Activated T-cell treated with anti-CD3 and anti-CD28 coated beads, Interleukin-2, amount 50 U/mL, for 4 hours (primary cell): Measurements from ENCODE around the gene CALN1. TPM values are rescaled to one million over a fixed set of nuclear protein-coding genes. Genes with fewer than 3 reads are reported as not detected.

Source experiments
- ATAC-seq, 2 donors: fragments of 200-7000 bp; cut with Tn5 transposase; one replicate each; pipeline ENCODE4 v1.10.0; 2021
- DNase-seq: peaks from one replicate; pipeline ENCODE4 v3.0.0-alpha.2; 2020
- H3K27me3 Mint-ChIP-seq: one replicate; pipeline ENCODE4 v1.8.0; 2021; ENCODE audit warnings: low read depth, mixed read lengths
- H3K36me3 Mint-ChIP-seq: one replicate; pipeline ENCODE4 v1.8.0; 2022; ENCODE audit warnings: mixed read lengths; ENCODE audit not compliant: insufficient read depth
- H3K4me1 Mint-ChIP-seq: one replicate; pipeline ENCODE4 v1.8.0; 2021; ENCODE audit warnings: low read depth, mixed read lengths
- H3K4me3 Mint-ChIP-seq: one replicate; pipeline ENCODE4 v1.8.0; 2021; ENCODE audit warnings: mild to moderate bottlenecking, moderate library complexity, mixed read lengths
- H3K9me3 Mint-ChIP-seq: one replicate; pipeline ENCODE4 v1.8.0; 2021; ENCODE audit warnings: mixed read lengths
- total RNA-seq, 3 donors: library from RNA; stranded (reverse); gene quantifications; one replicate each; pipeline ENCODE4 v1.2.1, GENCODE V29; 2021

Gene CALN1
- total RNA-seq, 3 donors from 2014 or later: 0.03 to 0.30 (median 0.10) TPM

- H3K27me3 Mint-ChIP-seq: no peaks in the 10 kb centered on the region
- H3K36me3 Mint-ChIP-seq: no peaks in the 10 kb centered on the region
- peaks cover 4% of the 10 kb centered on the region for H3K9me3 Mint-ChIP-seq
- no peaks in the 10 kb centered on the region for H3K4me1 Mint-ChIP-seq
- DNase-seq (no peak), ATAC-seq (no peak)
- no peak overlapping the region for H3K4me3 Mint-ChIP-seq
Measured at GRCh38 chr7:72435366-72435765, 23.2 kb upstream of the CALN1 start.

GRCh38 chr7:72430531-72430930 lies 18.4 kb upstream of the CALN1 start:
- H3K4me1 Mint-ChIP-seq: no peaks in the 10 kb centered on the region
- H3K9me3 Mint-ChIP-seq: no peaks in the 10 kb centered on the region
- no peaks in the 10 kb centered on the region for H3K27me3 Mint-ChIP-seq
- ATAC-seq (no peak), DNase-seq (no peak)
- H3K36me3 Mint-ChIP-seq: no peaks in the 10 kb centered on the region
- no peak overlapping the region for H3K4me3 Mint-ChIP-seq

- Mint-ChIP-seq H3K27me3 (no peaks in the 10 kb centered on the region), H3K9me3 (no peaks in the 10 kb centered on the region), H3K4me1 (no peaks in the 10 kb centered on the region), H3K4me3 (no peak overlapping the region), H3K36me3 (no peaks in the 10 kb centered on the region)
- ATAC-seq (no peak), DNase-seq (no peak)
Measured at GRCh38 chr7:72429316-72429715, 17.2 kb upstream of the CALN1 start.

- no peaks in the 10 kb centered on the region for H3K36me3 Mint-ChIP-seq
- no peaks in the 10 kb centered on the region for H3K27me3 Mint-ChIP-seq
- ATAC-seq (no peak), DNase-seq (no peak)
- no peak overlapping the region for H3K4me3 Mint-ChIP-seq
- no peaks in the 10 kb centered on the region for H3K9me3 Mint-ChIP-seq
- no peaks in the 10 kb centered on the region for H3K4me1 Mint-ChIP-seq
Measured at GRCh38 chr7:72416846-72417245, 4.7 kb upstream of the CALN1 start.

DNA sequence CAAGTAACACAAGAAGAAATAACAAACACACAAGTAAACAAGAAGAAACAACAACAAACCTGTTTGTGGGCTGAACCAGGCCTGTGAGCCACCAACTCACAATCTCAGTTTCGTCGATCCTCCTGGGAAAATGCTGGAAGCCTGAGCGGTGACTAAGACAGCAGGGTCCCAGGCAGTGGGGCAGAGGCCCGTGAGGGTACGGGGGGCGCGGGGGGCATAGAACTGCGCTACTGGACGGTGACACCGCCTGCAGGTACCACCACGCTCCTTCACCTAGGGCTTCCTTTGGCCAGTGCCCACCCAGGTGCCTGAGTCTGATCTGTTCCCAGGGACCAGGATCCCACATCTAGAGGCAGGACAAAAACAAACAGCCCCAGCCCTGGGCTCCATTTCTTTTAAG lies 3.4 kb upstream of the CALN1 start:
- Mint-ChIP-seq H3K27me3 (no peaks in the 10 kb centered on the region), H3K4me1 (no peaks in the 10 kb centered on the region), H3K9me3 (no peaks in the 10 kb centered on the region), H3K4me3 (no peak overlapping the region), H3K36me3 (no peaks in the 10 kb centered on the region)
- no peak for ATAC-seq
- no peak for DNase-seq

GRCh38 chr7:72413886-72414285 lies 1.7 kb upstream of the CALN1 start:
- Mint-ChIP-seq H3K4me1 (no peaks in the 10 kb centered on the region), H3K4me3 (no peak overlapping the region), H3K27me3 (no peaks in the 10 kb centered on the region), H3K36me3 (no peaks in the 10 kb centered on the region), H3K9me3 (no peaks in the 10 kb centered on the region)
- DNase-seq (no peak), ATAC-seq (no peak)

DNA sequence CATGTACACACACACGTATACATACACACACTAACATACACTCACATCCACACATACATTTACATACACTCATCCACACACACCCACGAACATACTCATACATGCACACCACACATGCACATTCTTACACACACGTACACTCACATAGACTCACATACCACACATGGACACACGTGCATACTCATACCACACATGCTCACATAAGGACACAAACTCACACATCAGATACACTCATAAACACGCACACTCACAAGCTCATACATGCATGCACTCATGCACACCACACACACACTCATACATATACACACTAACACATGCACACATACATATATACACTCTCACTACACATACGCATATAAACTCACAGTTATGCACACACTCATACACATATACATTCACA lies 1.2 kb upstream of the CALN1 start:
- no peak overlapping the region for H3K4me3 Mint-ChIP-seq
- no peaks in the 10 kb centered on the region for H3K27me3 Mint-ChIP-seq
- ATAC-seq (no peak), DNase-seq (no peak)
- H3K4me1 Mint-ChIP-seq: no peaks in the 10 kb centered on the region
- H3K9me3 Mint-ChIP-seq: no peaks in the 10 kb centered on the region
- no peaks in the 10 kb centered on the region for H3K36me3 Mint-ChIP-seq

DNA sequence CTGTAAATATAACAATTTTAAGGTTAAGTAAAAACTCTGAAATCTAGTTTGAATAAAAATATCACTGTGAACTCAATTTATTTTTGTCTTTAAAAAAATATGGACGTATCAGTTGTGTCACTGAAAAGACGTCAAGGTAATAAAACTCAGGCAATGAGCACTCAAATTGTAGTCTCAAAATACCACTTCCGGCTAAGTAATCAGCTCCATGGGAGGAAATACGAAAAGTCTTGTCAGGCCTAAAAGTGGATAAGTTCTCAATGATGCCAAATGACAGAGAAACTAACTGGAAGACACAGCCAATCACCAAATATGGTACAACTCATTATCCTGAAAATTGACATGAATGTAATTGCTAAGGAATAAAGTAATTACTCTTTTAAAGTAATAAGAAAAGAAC lies 719 bp downstream of the CALN1 start:
- Mint-ChIP-seq H3K36me3 (no peaks in the 10 kb centered on the region), H3K4me3 (no peak overlapping the region), H3K9me3 (no peaks in the 10 kb centered on the region), H3K27me3 (no peaks in the 10 kb centered on the region), H3K4me1 (no peaks in the 10 kb centered on the region)
- no peak for DNase-seq
- no peak for ATAC-seq

DNA sequence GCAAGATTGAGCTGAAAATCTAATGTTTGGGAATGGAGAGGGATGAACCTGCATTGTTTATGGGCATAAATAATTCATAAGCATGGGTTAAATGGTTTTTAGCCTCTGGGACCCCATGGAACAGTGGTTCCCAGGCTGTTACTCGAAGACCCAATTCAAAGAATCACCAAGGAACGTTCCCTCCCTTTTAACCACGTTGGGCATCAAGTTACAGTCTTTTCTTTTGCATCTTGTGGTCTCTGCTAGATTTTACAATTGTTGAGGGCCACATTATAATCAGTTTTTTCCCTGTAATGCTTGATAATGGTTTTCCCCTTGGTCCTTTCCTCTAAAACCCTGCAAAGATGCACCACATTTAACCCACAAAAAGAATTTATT lies 2.5 kb downstream of the CALN1 start:
- no peaks in the 10 kb centered on the region for H3K36me3 Mint-ChIP-seq
- no peaks in the 10 kb centered on the region for H3K27me3 Mint-ChIP-seq

DNA sequence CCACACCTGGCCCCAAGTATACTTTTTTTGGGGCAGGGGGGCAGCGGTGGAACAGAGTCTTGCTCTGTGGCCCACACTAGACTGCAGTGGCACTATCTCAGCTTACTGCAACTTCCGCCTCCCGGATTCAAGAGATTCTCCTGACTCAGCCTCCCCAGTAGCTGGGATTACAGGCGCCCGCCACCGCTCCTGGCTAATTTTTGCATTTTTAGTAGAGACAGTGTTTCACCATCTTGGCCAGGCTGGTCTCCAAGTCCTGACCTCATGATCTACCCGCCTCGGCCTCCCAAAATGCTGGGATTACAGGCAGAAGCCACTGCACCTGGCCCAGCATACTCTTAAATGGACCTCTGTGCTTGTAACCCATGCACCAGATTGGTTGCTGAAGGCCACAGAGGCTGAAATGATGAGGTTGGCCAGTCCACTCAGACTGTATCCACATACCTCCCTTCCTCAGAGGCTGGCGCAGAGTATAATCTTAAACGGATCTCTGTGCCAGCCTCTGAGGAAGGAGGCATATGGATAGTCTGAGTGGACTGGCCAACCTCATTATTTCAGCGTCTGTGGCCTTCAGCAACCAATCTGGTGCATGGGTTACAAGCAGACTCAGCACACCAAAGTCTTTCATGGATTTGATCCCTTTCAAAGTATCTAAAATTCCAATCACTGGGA lies 3.0 kb downstream of the CALN1 start:
- no peak overlapping the region for H3K4me3 Mint-ChIP-seq
- ATAC-seq (no peak), DNase-seq (no peak)
- H3K4me1 Mint-ChIP-seq: no peaks in the 10 kb centered on the region
- no peaks in the 10 kb centered on the region for H3K9me3 Mint-ChIP-seq
- H3K27me3 Mint-ChIP-seq: peaks cover under 1% of the 10 kb centered on the region
- no peaks in the 10 kb centered on the region for H3K36me3 Mint-ChIP-seq

More for the DNA sequence above, 2.5 kb downstream of the CALN1 start:
- H3K4me3 Mint-ChIP-seq: no peak overlapping the region
- H3K4me1 Mint-ChIP-seq: no peaks in the 10 kb centered on the region
- ATAC-seq: no peak
- no peaks in the 10 kb centered on the region for H3K9me3 Mint-ChIP-seq
- no peak for DNase-seq

GRCh38 chr7:72406820-72407403 lies 5.2 kb downstream of the CALN1 start:
- H3K4me1 Mint-ChIP-seq: no peaks in the 10 kb centered on the region
- no peak for DNase-seq
- peaks cover 9% of the 10 kb centered on the region for H3K27me3 Mint-ChIP-seq
- no peaks in the 10 kb centered on the region for H3K36me3 Mint-ChIP-seq
- no peak overlapping the region for H3K4me3 Mint-ChIP-seq
- no peak for ATAC-seq
- no peaks in the 10 kb centered on the region for H3K9me3 Mint-ChIP-seq

- DNase-seq (no peak), ATAC-seq (no peak)
- Mint-ChIP-seq H3K36me3 (no peaks in the 10 kb centered on the region), H3K4me1 (no peaks in the 10 kb centered on the region), H3K27me3 (peaks cover 9% of the 10 kb centered on the region), H3K9me3 (no peaks in the 10 kb centered on the region), H3K4me3 (no peak overlapping the region)
Measured at GRCh38 chr7:72405871-72406270, 6.3 kb downstream of the CALN1 start.

- H3K4me1 Mint-ChIP-seq: no peaks in the 10 kb centered on the region
- H3K27me3 Mint-ChIP-seq: peaks cover 9% of the 10 kb centered on the region
- no peaks in the 10 kb centered on the region for H3K9me3 Mint-ChIP-seq
- no peak overlapping the region for H3K4me3 Mint-ChIP-seq
- ATAC-seq (no peak), DNase-seq (no peak)
- H3K36me3 Mint-ChIP-seq: no peaks in the 10 kb centered on the region
Measured at GRCh38 chr7:72405418-72405817, 6.7 kb downstream of the CALN1 start.

DNA sequence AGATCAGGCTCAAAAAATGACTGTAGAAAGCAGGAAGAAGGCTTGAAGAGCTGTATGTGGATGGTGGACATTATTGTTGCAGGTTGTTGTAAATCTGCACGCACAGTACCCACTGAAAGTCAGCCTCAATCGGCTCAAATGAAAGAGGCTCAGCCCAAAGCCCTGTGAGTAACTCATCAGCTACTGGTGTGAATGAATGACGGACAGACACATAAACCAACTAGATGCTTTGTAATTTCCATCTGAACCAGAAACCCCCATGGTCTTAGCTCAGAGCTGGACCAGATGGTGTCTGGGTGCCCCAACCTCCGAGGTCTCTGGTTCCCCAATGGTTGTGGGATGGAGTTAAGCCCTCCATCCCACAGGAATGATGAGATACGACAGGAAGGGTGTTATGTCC lies 7.4 kb downstream of the CALN1 start:
- no peaks in the 10 kb centered on the region for H3K9me3 Mint-ChIP-seq
- ATAC-seq: no peak
- H3K36me3 Mint-ChIP-seq: no peaks in the 10 kb centered on the region
- no peak for DNase-seq
- peaks cover 9% of the 10 kb centered on the region for H3K27me3 Mint-ChIP-seq
- no peaks in the 10 kb centered on the region for H3K4me1 Mint-ChIP-seq
- no peak overlapping the region for H3K4me3 Mint-ChIP-seq

DNA sequence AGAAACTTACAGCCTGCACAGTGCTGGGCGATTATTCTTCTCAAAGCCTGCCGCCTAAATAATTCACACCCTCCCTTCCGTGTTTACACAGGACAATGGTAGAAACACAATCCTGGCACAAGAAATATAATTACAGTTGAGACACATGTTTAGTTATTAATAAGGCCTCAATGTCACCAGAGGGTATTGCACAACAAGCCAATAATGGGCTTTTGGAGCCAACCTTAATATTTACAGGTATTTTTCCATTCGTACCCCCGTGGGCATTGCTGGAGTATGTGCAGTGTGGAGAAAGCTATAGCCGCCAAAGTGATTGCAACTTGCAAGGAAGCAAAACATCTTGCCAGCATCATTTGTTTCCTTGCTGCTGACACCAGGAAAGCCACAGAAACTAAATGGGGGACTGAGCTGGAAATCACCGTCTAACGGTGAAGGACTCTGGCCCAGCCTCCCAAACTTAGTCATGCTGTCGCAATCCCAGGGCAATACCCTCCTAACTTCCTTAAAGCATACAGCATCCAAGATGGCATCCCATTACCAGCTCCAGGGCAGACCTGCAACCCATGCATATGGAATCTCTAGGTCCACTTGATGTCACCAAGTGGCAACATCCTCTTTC lies 8.6 kb downstream of the CALN1 start:
- Mint-ChIP-seq H3K27me3 (peaks cover 9% of the 10 kb centered on the region), H3K4me1 (no peaks in the 10 kb centered on the region), H3K9me3 (no peaks in the 10 kb centered on the region), H3K4me3 (no peak overlapping the region), H3K36me3 (no peaks in the 10 kb centered on the region)
- ATAC-seq: no peak
- DNase-seq: no peak
